ENCODE measurements around the gene SDF4.

SDF4 gene

GRCh38 chr1:1234180-1234808 lies 2.5 kb upstream of the SDF4 start:
- DNase-seq (ENCODE audit: low read depth) = no peak
- H3K4me3 ChIP-seq (ENCODE audit: control insufficient read depth, low read depth, low read length) = no peak overlapping the region
- TF ChIP-seq CTCF (IDR thresholded peaks at IDR 0.05; ENCODE audit: control insufficient read depth, insufficient read depth, low read depth, low read length, missing control alignments) = no peak

- no peak for DNase-seq (ENCODE audit: low read depth)
- no peak for TF ChIP-seq CTCF (IDR thresholded peaks at IDR 0.05; ENCODE audit: control insufficient read depth, insufficient read depth, low read depth, low read length, missing control alignments)
- no peak overlapping the region for H3K4me3 ChIP-seq (ENCODE audit: control insufficient read depth, low read depth, low read length)
Measured at GRCh38 chr1:1233567-1233892, 1.7 kb upstream of the SDF4 start.

GRCh38 chr1:1232796-1233566 lies 1.2 kb upstream of the SDF4 start:
- TF ChIP-seq CTCF (IDR thresholded peaks at IDR 0.05; ENCODE audit: control insufficient read depth, insufficient read depth, low read depth, low read length, missing control alignments) = no peak
- no peak overlapping the region for H3K4me3 ChIP-seq (ENCODE audit: control insufficient read depth, low read depth, low read length)
- no peak for DNase-seq (ENCODE audit: low read depth)

- DNase-seq (ENCODE audit: low read depth) = no peak
- H3K4me3 ChIP-seq (ENCODE audit: control insufficient read depth, low read depth, low read length) = peak within 1 kb of the TSS; percentile 93
- TF ChIP-seq CTCF (IDR thresholded peaks at IDR 0.05; ENCODE audit: control insufficient read depth, insufficient read depth, low read depth, low read length, missing control alignments) = no peak
Measured at GRCh38 chr1:1232208-1232795, 501 bp upstream of the SDF4 start, which contains the start of gene B3GALT6. TSS of gene B3GALT6 (plus strand) at chr1:1232237. CDS start at chr1:1232279, 42 bp downstream.

GRCh38 chr1:1230656-1231399 lies 973 bp downstream of the SDF4 start:
- peak; percentile 51 for TF ChIP-seq CTCF (IDR thresholded peaks at IDR 0.05; ENCODE audit: control insufficient read depth, insufficient read depth, low read depth, low read length, missing control alignments)
- DNase-seq (ENCODE audit: low read depth) = peak; percentile 49
- H3K4me3 ChIP-seq (ENCODE audit: control insufficient read depth, low read depth, low read length) = peak overlapping the region; percentile 93

- DNase-seq (ENCODE audit: low read depth) = no peak
- TF ChIP-seq CTCF (IDR thresholded peaks at IDR 0.05; ENCODE audit: control insufficient read depth, insufficient read depth, low read depth, low read length, missing control alignments) = no peak
- H3K4me3 ChIP-seq (ENCODE audit: control insufficient read depth, low read depth, low read length) = no peak overlapping the region
Measured at GRCh38 chr1:1229770-1230169, 2.0 kb downstream of the SDF4 start.
